ENCODE measurements around the gene ZNF593OS.

DNA sequence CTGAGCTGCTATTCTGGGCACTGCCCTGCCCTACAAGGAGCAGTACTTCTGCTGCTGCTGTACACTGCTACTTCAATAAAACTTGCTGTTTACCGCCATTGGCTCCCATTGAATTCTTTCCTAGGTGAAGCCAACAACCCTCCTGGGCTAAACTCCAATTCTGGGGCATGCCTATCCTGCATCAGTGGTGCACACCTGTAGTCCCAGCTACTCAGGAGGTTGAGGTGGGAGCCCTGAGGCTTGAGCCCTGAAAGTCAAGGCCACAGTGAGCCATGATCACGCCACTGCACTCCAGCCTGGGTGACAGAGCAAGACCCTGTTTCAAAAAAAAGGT lies 38.8 kb downstream of the ZNF593OS start:
- TF ChIP-seq PAX8 (IDR thresholded peaks at IDR 0.05) (no peak), PAX5 (IDR thresholded peaks at IDR 0.05; ENCODE audit: borderline replicate concordance, low read depth, low read length) (no peak), MYC (IDR thresholded peaks at IDR 0.05; ENCODE audit: insufficient read depth, insufficient read length, insufficient replicate concordance, low read length, severe bottlenecking) (no peak)

All from GM12878 (cell line).